ENCODE results near the gene UCKL1.
"Not testable (repeated sequence)": the region's sequence is repeated elsewhere in the genome, so short reads cannot be mapped to it uniquely, and the experiment has no call there.

Gene UCKL1

DNA sequence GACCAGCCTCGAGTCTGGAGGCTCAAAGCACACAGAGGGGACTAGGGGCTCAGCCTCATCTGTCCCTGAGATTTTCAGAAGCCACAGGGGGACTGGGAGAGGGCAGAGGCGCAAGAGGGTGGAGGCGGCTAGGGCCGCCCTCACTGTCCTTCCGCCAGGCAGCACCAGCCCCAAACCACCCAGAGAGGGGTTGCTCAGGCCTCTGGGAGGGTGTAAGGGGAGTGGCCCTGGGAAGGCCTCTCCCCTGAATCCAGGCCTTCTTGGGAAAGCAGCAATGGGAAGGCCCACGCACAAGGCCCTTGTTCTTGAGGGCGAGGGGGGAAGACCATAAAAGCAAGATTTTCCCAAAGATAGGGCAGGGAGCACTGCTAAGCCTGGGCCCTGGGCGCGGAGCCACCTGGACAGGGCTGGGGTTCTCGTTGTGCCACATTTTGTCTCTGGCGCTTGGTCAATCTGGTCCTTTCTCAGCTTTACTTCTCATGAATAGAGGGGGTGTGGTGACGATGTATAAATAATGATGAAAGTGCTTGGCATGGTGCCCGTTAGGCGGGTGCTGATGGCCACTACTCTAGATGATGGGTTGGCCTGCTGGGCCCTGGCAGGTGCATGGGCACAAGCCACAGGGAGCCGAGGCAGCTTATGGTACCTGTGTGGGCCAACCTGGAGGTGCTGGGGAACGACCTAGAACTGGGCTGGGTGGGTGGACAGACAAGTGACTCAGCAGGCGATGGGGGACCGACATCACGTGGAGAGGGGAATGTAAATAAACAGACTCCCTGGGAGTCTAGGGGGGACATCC is 18.4 kb upstream of the UCKL1 start:
- peaks cover 0 to 36% (median 23%) of the 10 kb centered on the region in 4 donors for H3K4me1 ChIP-seq
- DNase-seq = no peak
- H3K27me3 ChIP-seq = no peaks in the 10 kb centered on the region
- H3K4me3 ChIP-seq = no peak overlapping the region
- H3K27ac ChIP-seq = no peak overlapping the region
- intact Hi-C loops (cut with DNase I; ENCODE audit: low total_unique reads) = loop anchor here (1.0 to 5.0 kb wide), 3 partner anchors 82 to 436 kb away; no protein-coding TSS in a partner anchor
- H3K9me3 ChIP-seq = no peaks in the 10 kb centered on the region
- H3K36me3 ChIP-seq = no peaks in the 10 kb centered on the region
- TF ChIP-seq, protein P1, sequence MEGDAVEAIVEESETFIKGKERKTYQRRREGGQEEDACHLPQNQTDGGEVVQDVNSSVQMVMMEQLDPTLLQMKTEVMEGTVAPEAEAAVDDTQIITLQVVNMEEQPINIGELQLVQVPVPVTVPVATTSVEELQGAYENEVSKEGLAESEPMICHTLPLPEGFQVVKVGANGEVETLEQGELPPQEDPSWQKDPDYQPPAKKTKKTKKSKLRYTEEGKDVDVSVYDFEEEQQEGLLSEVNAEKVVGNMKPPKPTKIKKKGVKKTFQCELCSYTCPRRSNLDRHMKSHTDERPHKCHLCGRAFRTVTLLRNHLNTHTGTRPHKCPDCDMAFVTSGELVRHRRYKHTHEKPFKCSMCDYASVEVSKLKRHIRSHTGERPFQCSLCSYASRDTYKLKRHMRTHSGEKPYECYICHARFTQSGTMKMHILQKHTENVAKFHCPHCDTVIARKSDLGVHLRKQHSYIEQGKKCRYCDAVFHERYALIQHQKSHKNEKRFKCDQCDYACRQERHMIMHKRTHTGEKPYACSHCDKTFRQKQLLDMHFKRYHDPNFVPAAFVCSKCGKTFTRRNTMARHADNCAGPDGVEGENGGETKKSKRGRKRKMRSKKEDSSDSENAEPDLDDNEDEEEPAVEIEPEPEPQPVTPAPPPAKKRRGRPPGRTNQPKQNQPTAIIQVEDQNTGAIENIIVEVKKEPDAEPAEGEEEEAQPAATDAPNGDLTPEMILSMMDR (IDR thresholded peaks at IDR 0.05) = no peak

DNA sequence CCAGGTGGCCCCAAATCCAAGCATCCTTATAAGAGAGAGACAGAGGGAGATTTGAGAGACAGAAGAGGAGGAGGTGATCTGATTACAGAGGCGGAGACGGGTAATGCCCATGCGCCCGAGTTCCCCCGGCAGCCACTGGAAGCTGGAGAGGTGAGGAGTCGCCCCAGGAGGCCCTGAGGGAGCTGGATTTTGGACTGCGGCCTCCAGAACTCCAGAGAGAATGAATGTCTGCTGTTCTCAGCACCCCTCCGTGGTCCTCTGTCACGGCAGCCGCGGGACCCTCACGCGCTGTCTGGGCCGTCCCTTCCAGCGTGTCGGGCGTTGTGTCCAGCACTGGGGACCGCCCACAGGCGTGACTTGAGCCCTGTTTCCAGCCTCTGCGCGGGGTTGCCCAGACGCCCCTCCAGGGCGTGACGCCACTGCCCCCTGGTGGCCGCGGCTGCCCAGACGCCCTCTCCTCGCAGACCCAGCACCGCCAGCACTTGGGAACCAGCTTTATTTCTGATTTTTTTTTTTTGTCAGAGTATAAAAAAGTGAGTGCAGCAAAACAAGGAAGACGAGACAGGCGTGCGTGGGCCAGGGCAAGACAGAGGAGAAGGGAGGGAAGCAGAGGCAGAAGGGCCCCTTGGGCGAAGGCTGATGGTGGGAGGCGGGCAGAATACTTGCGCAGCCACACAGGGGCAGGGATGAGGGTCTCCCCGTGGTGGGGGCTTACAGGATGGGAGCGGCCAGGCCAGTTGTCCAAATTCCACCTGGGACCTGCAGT is 17.6 kb upstream of the UCKL1 start:
- intact Hi-C loops (cut with DNase I; ENCODE audit: low total_unique reads) = loop anchor here (1.0 to 5.0 kb wide), 2 partner anchors 187 to 436 kb away; no protein-coding TSS in a partner anchor
- H3K4me3 ChIP-seq = peak overlapping the region; percentile 33 to 41

DNA sequence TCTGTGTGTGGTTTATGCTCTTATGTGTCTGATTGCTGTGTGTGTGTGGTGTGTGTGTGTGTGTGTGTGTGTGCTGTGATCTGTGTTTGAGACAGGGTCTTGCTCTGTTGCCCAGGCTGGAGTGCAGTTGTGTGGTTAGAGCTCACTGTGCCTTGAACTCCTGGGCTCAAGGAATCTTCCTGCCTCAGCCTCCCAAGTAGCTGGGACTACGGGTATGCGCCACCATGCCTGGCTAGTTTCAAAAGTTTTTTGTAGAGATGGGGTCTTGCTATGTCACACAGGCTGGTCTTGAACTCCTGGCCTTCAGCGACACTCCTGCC is 16.9 kb upstream of the UCKL1 start:
- Histone ChIP-seq H3K4me3 (no peak overlapping the region), H3K27me3 (no peaks in the 10 kb centered on the region), H3K27ac (peak overlapping the region in 1 of 2 donors; percentile 28), H3K4me1 (peaks cover 0 to 33% (median 22%) of the 10 kb centered on the region in 4 donors), H3K36me3 (no peaks in the 10 kb centered on the region), H3K9me3 (no peaks in the 10 kb centered on the region)
- TF ChIP-seq, protein P1 (IDR thresholded peaks at IDR 0.05) = no peak
- DNase-seq = no peak
- intact Hi-C loops (cut with DNase I; ENCODE audit: low total_unique reads) = loop anchor here (5.0 kb wide), 1 partner anchor 186 kb away; no protein-coding TSS in a partner anchor

More for the DNA sequence above, 17.6 kb upstream of the UCKL1 start:
- H3K36me3 ChIP-seq = no peaks in the 10 kb centered on the region
- H3K27me3 ChIP-seq = no peaks in the 10 kb centered on the region
- no peaks in the 10 kb centered on the region for H3K9me3 ChIP-seq
- TF ChIP-seq, protein P1 (IDR thresholded peaks at IDR 0.05) = peak; percentile 97 to 98
- H3K27ac ChIP-seq = peak overlapping the region in 1 of 2 donors; percentile 28
- peak; percentile 82 to 90 for DNase-seq
- H3K4me1 ChIP-seq = peaks cover 0 to 33% (median 21%) of the 10 kb centered on the region in 4 donors

DNA sequence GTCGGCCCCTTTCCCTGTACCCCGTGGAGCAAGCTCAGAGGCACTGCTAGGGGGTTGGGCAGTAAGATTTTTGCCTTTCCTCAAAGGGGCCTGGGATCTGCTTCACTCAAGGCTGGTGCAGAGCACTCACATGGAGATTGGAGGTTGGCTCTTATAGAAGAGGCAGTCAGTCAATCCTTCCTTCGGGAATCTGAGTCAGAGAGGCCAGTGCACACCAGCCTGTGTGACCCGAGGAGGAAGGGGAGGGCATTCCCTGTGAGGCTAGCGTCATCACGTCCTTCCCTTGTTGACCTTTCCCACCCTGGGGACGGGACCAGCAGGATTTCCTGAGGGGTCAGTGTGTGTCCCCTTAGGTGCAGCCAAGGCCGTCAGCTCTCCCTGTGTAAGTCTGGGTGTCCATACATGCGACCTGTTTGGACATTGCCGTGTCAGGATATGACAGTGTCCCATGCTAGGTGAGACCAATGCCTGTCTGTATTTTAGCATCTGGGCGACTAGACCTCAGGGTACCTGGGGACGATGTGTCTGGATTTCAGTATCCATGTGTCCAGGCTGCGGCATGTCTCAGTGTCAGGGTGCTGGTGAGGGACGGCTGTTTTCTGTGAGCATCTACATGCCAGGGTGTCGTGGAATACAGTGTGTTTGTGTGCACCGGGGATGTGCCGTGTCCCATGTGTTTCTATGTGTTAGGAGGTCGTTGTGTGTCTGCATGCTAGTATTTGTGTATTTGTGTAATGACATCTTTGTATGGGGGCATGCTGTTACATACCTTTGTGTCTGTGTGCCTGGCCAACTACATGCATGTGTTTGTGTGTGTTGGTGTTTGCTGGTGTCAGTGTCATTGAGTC is 16.3 kb upstream of the UCKL1 start:
- intact Hi-C loops (cut with DNase I; ENCODE audit: low total_unique reads) = loop anchor here (5.0 kb wide), 1 partner anchor 185 kb away; no protein-coding TSS in a partner anchor
- Histone ChIP-seq H3K9me3 (no peaks in the 10 kb centered on the region), H3K27ac (no peak overlapping the region), H3K4me3 (no peak overlapping the region), H3K36me3 (peaks cover 0 to 4% (median 0%) of the 10 kb centered on the region in 3 donors), H3K27me3 (no peaks in the 10 kb centered on the region), H3K4me1 (peaks cover 0 to 33% (median 22%) of the 10 kb centered on the region in 4 donors)
- no peak for DNase-seq
- TF ChIP-seq, protein P1 (IDR thresholded peaks at IDR 0.05) = no peak

DNA sequence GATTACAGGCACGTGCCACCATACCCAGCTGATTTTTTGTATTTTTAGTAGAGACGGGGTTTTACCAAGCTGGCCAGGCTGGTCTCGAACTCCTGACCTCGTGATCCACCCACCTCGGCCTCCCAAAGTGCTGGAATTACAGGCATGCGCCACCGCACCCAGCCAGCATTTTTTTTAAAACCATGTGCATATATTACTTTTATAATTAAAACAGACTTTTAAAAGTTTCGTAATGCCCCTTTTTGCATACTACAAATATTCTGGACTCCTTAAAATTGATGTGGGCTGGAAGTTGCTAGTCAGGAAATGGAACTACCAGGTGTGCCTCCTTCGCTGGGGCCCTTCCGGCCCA is 15.7 kb upstream of the UCKL1 start:
- not testable (repeated sequence) for H3K36me3 ChIP-seq, DNase-seq, H3K4me3 ChIP-seq, H3K27ac ChIP-seq, H3K27me3 ChIP-seq, H3K9me3 ChIP-seq
- H3K4me1 ChIP-seq = peaks cover 0 to 33% (median 22%) of the 10 kb centered on the region in 4 donors
- intact Hi-C loops (cut with DNase I; ENCODE audit: low total_unique reads) = loop anchor here (5.0 kb wide), 1 partner anchor 185 kb away; no protein-coding TSS in a partner anchor
